GM10266 (cell line): ENCODE results near the gene BRD4.

ENCODE experiments used
- DNase-seq: peaks from one replicate; pipeline ENCODE4 v3.0.0; 2012; ENCODE audit errors: extremely low spot score
- CTCF ChIP-seq: IDR thresholded peaks from 2 replicates; pipeline ENCODE4 v1.5.1; 2012; ENCODE audit warnings: mild to moderate bottlenecking, low read depth; ENCODE audit not compliant: control insufficient read depth, insufficient read depth; ENCODE audit errors: missing control alignments

The BRD4 gene

GRCh38 chr19:15304140-15304705 lies 28.1 kb downstream of the BRD4 start:
- no peak for TF ChIP-seq CTCF
- DNase-seq = no peak

- TF ChIP-seq CTCF = no peak
- DNase-seq = no peak
These were observed 29.1 kb downstream of the BRD4 start for GRCh38 chr19:15303105-15303780.

GRCh38 chr19:15300533-15301197 lies 31.7 kb downstream of the BRD4 start:
- DNase-seq = no peak
- no peak for TF ChIP-seq CTCF

- no peak for DNase-seq
- no peak for TF ChIP-seq CTCF
These were observed 32.5 kb downstream of the BRD4 start for GRCh38 chr19:15299568-15300409.

GRCh38 chr19:15298847-15299567 lies 33.3 kb downstream of the BRD4 start:
- no peak for TF ChIP-seq CTCF
- no peak for DNase-seq

- DNase-seq = no peak
- TF ChIP-seq CTCF = no peak
These were observed 34.7 kb downstream of the BRD4 start for GRCh38 chr19:15297416-15298224.
